ENCODE measurements around the gene PRELP. TPM values are rescaled to one million over a fixed set of nuclear protein-coding genes. Genes with fewer than 3 reads are reported as not detected.

PRELP gene
- total RNA-seq, 4 donors from 2014 or later = 16.1 to 65.0 (median 20.7) TPM

GRCh38 chr1:203534526-203534925 lies 58.9 kb downstream of the PRELP start:
- peak in 1 of 2 donors; percentile 84 for DNase-seq (ENCODE audit: low spot score in 2 of 2)
- TF ChIP-seq POLR2A (IDR thresholded peaks at IDR 0.05) = no peak
- TF ChIP-seq, protein P1, sequence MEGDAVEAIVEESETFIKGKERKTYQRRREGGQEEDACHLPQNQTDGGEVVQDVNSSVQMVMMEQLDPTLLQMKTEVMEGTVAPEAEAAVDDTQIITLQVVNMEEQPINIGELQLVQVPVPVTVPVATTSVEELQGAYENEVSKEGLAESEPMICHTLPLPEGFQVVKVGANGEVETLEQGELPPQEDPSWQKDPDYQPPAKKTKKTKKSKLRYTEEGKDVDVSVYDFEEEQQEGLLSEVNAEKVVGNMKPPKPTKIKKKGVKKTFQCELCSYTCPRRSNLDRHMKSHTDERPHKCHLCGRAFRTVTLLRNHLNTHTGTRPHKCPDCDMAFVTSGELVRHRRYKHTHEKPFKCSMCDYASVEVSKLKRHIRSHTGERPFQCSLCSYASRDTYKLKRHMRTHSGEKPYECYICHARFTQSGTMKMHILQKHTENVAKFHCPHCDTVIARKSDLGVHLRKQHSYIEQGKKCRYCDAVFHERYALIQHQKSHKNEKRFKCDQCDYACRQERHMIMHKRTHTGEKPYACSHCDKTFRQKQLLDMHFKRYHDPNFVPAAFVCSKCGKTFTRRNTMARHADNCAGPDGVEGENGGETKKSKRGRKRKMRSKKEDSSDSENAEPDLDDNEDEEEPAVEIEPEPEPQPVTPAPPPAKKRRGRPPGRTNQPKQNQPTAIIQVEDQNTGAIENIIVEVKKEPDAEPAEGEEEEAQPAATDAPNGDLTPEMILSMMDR (IDR thresholded peaks at IDR 0.05) = no peak
- 16 to 29% methylated on average over 3 of the region's 3 CpGs for WGBS, 2 donors
- no peak overlapping the region for H3K4me3 ChIP-seq (ENCODE audit: low read depth, poor library complexity, severe bottlenecking)
- intact Hi-C loops (cut with DNase I; ENCODE audit: low total_unique reads) = no loop called here

- intact Hi-C loops (cut with DNase I; ENCODE audit: low total_unique reads) = no loop called here
- DNase-seq (ENCODE audit: low spot score in 2 of 2) = no peak
- WGBS, 2 donors = 76 to 78% methylated on average over 2 of the region's 2 CpGs
- H3K4me3 ChIP-seq (ENCODE audit: low read depth, poor library complexity, severe bottlenecking) = no peak overlapping the region
- TF ChIP-seq, protein P1 (IDR thresholded peaks at IDR 0.05) = no peak
- TF ChIP-seq POLR2A (IDR thresholded peaks at IDR 0.05) = no peak
Observed at GRCh38 chr1:203536575-203536974, 61.0 kb downstream of the PRELP start.

DNA sequence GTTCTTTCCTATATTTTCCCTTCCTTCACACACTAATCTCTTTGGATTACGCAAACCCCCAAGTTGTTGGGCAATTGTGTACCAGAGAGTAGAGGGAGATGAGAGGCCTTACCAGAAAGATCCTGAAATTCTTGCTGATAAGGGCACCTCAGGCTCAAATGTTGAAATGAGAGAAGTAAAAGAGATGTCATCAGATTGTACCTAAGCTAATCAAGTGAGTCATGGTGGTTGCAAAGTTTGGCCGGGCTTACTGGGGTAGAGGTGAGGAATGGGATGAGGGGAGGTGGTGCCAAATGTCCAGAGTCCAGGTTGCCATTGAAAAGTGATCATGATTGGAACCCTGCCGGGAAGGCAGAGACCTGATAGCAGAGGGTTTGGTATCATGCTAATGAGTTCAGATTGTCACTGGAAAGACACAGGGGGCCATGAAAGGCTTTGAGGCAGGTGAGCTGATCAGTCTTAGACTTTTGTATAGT lies 61.4 kb downstream of the PRELP start:
- intact Hi-C loops (cut with DNase I; ENCODE audit: low total_unique reads) = no loop called here
- TF ChIP-seq, protein P1 (IDR thresholded peaks at IDR 0.05) = no peak
- TF ChIP-seq POLR2A (IDR thresholded peaks at IDR 0.05) = no peak
- no peak overlapping the region for H3K4me3 ChIP-seq (ENCODE audit: low read depth, poor library complexity, severe bottlenecking)
- 65 to 71% methylated on average over 3 of the region's 3 CpGs for WGBS, 2 donors
- DNase-seq (ENCODE audit: low spot score in 2 of 2) = no peak

DNA sequence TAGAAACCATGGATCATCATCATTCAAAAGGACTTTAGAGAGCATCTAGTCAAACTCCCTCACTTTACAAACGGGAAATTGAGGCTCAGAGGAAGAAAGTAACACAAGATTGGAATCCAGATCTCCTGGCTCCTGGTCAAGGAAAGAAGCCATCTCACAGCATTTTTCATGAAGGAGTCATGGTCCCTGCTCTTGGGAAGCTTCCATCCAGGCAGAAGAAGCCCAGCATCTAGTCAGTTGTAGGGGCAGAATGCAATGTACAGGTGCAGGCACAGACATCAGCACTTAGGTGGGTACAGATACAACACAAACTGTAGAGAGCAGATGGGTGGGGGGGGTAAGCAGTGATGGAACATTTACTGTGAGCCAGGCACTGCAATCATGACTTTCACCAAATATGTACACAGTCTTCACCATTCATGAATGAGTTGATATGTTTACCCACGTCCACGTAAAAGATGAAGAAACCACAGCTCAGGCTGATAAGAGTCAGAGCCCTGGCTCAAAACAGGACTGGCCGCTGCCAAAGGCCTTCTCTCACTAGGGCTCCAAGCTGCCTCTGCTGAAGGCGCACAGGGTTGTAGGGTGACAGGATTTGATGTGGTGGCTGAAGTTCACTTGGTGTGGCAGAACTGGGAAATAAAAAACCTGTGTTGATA lies 62.3 kb downstream of the PRELP start:
- TF ChIP-seq, protein P1 (IDR thresholded peaks at IDR 0.05) = no peak
- TF ChIP-seq POLR2A (IDR thresholded peaks at IDR 0.05) = no peak
- WGBS, 2 donors = 87 to 89% methylated on average over 5 of the region's 5 CpGs
- intact Hi-C loops (cut with DNase I; ENCODE audit: low total_unique reads) = no loop called here
- DNase-seq (ENCODE audit: low spot score in 2 of 2) = no peak
- no peak overlapping the region for H3K4me3 ChIP-seq (ENCODE audit: low read depth, poor library complexity, severe bottlenecking)

- no peak for DNase-seq (ENCODE audit: low spot score in 2 of 2)
- TF ChIP-seq POLR2A (IDR thresholded peaks at IDR 0.05) = no peak
- WGBS, 2 donors = 35 to 44% methylated on average over 1 of the region's 1 CpG
- intact Hi-C loops (cut with DNase I; ENCODE audit: low total_unique reads) = no loop called here
- no peak overlapping the region for H3K4me3 ChIP-seq (ENCODE audit: low read depth, poor library complexity, severe bottlenecking)
Observed at GRCh38 chr1:203538726-203539125, 63.1 kb downstream of the PRELP start.

- no peak for TF ChIP-seq POLR2A (IDR thresholded peaks at IDR 0.05)
- TF ChIP-seq, protein P1 (IDR thresholded peaks at IDR 0.05) = no peak
- 89 to 90% methylated on average over 5 of the region's 5 CpGs for WGBS, 2 donors
- H3K4me3 ChIP-seq (ENCODE audit: low read depth, poor library complexity, severe bottlenecking) = no peak overlapping the region
- DNase-seq (ENCODE audit: low spot score in 2 of 2) = no peak
- intact Hi-C loops (cut with DNase I; ENCODE audit: low total_unique reads) = loop anchor here (10.0 kb wide), 1 partner anchor 715 kb away; no protein-coding TSS in a partner anchor
Observed at GRCh38 chr1:203539831-203540546, 64.4 kb downstream of the PRELP start.

All from lower leg skin (tissue), 4 donors.